Stimulated activated CD8-positive, alpha-beta memory T cell treated with anti-CD3 and anti-CD28 coated beads, Interleukin-15, amount 100 ng/mL, for 4 hours (primary cell): ENCODE data around the gene VMAC.

Experiments
- DNase-seq, 2 donors: peaks; one replicate each; pipeline ENCODE4 v3.0.0-alpha.2; 2020; ENCODE audit warnings: low read depth in 2 of 2

The VMAC gene

DNA sequence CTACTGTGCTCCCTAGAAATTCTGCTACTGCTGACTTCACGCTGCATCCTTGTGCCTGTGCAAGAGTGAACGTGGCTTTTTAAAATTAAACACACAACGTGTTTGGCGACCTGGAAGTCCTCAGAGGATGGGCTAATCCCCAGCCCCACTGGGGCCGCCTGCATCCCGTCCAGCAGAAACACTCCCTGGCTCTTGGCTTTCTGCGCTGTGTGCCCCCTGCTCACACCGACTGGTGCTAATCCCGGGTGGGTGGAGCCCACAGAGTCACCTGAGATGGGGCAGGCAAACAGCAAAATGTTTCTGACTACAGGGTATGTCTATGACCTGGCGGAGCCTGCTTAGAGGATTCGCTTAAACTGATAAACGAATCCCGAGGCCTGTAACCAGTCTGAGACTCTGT is 24.5 kb downstream of the VMAC start:
- DNase-seq: no peak

GRCh38 chr19:5929625-5930024 is 25.0 kb downstream of the VMAC start:
- no peak for DNase-seq

DNA sequence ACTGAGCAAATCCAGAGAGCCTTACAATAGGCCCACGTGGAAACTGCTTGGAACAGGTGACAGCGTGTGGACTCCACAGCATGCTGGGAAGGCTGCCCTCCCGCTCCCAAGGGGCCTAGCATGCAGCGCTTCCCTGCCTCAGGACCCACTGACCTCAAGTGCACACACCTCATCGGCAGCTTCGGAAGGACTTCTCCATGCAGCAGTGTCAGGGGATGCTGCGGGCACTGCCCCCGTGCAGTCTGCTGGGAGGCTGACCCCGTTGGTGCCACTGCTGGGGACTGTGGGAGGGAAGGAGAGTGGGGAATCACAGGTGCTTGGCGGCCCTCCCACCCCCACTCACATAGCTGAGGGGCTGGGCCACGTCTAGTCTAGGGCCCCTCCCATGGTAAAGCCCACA is 26.6 kb downstream of the VMAC start:
- DNase-seq: no peak

GRCh38 chr19:5932146-5932545 is 27.5 kb downstream of the VMAC start:
- DNase-seq: no peak

DNA sequence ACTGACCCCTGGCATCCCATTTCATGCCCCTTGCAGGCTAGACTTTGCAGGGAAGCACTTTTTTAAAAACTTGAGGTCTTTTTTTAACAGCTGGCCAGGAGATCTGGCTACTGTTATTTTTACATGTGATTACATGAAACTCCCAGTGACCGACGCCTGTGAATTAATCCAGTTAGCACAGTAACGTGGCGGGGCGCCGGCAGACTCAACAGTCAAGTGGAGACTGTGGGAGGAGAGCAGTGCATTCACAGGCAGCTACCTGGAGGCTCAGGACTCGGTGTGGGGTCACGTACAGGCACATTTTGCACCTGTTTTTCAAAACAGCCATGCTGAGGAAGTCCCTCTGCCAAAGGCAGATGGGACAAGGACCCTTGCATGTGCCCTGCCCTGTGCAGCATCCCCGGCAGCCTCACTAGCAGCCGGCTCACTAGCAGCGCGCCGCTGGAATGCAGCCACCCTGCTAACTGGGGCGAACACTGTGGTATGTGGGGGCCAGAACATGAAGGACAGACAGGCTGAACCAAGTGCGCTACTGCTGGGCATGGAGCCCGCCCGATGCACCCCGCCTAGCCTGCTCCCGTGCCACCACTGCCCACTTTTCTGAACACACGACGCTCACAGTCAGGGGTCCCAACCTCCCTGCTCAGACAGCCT is 28.1 kb downstream of the VMAC start:
- DNase-seq: no peak

DNA sequence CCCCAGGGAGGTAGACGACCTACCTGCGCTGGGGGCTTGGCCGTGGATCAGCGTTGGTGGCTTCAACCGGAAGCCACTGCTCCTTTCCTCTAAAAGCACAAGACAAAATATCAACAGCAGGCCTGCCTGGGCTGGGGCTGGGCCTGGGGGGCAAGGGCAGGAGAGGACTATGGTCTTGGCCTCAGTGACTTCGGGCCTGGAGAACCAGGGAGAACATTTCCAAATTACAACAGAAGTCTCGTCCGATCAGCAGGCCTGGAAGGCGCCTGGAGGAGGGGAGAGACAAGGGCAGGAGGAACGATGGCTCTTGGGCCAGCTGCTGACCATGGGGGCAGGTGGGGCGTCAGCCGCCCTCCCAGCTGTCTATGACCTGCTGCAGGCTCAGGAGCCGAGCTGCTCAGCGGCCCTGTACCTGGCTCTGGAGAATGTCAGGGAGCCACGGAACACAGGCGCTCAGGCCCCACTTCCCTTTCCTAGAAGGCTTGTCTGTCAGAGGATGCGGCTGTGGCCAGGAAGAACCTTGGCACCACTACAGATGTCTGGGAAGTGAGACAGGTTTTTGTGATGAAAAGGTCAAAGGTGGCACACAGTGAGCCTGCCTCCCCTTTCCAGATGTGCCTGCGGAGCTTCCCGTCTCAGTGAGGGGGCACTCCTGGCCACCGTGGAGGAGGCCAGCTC is 28.9 kb downstream of the VMAC start:
- no peak for DNase-seq

GRCh38 chr19:5934069-5934401 is 29.4 kb downstream of the VMAC start:
- DNase-seq: no peak

DNA sequence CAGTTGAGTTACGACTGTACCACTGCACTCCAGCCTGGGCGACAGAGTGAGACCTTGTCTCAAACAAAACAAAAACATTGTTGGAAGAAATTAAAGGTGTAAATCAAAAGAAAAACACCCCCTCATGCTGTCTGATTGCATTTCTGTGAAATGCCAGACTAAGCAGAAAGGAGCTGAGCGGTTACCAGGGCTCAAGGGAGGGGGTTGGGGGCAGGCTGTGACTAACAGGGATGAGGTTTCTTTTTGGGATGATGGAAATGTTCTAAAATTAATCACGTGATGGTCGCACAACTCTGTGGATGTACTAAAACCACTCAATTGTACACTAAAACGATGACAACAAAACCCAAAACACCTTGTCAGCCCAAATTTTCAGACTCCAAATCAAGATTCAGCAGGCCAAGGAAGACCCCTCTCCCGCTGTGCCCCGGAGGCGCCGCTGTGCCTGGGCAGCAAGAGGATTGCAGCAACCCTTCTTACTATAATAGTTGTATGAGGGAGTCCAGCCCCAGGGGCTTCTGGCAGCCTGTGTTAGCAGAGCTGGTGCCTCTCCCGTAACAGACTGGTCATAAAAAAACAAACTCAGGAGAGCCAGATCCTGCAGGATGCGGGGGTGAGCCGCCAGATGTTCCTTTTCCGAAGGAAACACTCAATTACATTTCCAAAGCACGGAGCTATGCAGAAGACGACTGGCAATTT is 30.3 kb downstream of the VMAC start:
- DNase-seq: no peak

- no peak for DNase-seq
These were observed 31.0 kb downstream of the VMAC start for GRCh38 chr19:5935473-5936291.

DNA sequence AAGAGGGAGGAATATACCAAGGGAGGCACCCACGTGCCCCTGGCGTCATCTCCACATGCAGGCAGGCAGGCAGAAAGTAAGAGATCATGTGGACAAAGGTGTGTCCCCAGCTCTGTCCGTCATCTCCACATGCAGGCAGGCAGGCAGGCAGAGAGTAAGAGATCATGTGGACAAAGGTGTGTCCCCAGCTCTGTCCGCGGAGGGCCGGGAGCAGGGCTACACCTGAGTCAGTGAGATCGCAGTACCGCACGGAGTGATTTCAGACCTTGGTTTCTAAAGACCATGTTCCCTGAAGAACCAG is 31.6 kb downstream of the VMAC start:
- DNase-seq: no peak

- no peak for DNase-seq
These were observed 32.9 kb downstream of the VMAC start for GRCh38 chr19:5937550-5937949.

DNA sequence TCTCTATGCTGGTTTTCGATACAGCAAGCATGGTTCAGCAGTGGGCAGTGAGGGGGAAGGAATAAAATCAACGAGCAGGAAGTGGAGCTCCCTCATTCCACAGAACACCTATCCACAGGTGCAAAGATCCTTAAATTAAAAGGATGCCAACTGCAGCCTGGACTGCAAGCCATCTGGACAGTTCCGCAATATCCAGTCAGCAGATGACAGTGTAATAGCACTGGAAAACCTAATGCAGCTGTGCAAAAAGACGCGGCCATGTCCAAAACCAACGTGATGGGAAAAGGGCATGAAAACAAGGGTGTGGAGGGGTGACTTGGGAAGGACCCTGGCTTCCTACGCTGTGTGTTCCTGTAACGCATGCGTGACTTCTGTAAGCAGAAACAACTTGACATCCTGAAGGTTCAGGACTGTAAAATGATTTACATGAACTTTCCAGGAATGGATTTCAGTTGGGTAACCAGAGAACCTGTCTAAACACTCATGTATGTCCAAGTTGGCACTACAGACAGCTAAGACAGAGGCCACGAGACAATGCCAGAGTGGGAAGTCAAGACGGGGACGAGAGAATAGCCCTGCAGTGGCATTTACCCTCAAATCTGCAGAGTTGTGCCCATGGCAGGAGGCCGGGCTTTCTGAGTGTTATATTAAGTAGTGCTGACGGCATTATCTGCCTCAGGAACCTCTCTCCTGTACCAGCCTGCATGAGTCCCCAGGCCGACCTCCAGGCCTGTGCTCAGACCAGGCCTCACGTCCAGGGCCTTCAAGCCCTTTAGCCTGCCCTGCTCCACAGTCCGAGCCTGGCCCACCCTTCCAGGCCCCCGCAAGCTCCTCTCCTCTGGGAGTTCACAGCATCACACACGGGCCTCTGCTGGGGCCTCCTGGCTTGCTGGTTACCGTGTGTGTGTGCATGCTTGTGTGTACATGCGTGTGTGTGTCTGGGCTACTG is 35.9 kb downstream of the VMAC start:
- no peak for DNase-seq

DNA sequence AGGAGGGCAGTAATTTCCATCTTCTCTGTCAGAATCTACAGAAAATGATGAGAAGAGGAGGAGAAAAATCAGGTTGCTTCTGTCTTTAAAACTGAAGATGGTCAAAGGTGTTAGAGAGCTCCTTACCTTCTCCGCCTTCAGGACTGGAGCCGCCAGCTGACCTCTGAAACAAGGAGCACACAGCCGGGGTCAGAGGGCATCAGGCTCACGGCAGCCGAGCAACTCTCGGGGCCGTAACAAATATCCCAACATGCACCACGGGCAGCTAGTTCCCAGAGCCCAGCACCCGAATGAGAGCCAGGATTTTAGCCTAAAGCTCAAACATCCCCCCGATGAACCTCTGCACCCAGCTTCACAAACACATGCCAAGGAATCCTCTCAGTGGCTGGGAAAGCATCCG is 37.0 kb downstream of the VMAC start:
- DNase-seq: no peak

DNA sequence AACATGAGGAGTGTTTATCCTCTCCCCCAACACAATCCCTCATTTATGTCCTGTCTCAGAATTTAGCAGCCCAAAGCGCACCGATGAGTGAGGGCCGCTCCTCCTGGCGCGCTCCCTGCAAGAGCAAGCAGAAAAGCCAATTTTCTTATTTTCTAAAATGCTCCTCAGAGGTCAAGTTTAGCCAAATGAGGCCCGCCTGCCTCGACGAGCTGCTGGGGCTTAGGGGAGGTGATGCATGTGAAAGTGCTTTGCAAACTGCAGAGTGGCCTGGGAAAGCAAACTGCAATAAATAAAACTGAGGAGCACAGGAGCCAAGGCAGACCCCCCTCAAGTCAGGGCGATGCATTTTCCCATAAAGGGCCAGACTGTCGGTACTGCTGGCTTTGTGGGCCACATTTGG is 38.4 kb downstream of the VMAC start:
- no peak for DNase-seq

GRCh38 chr19:5943623-5944022 is 39.0 kb downstream of the VMAC start:
- DNase-seq: no peak

DNA sequence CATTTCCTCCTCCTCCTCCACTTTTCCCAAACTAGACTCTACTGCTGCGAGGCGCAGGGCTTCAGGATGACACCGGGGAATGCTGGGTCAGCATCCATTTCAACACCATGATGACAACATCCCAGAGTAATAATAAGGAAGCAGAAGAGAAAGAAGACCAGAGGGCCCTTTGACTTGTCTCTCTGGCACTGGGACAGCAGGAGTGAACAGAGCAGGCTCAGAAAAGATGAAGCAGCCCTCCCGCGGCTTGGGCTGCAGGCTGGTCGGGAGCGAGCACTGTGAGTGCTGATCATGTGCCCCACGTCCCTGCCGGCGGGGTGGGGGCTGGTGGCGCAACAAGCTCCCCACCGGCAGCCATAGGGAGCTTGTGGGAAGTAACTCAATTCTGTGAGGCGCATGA is 42.8 kb downstream of the VMAC start:
- no peak for DNase-seq

DNA sequence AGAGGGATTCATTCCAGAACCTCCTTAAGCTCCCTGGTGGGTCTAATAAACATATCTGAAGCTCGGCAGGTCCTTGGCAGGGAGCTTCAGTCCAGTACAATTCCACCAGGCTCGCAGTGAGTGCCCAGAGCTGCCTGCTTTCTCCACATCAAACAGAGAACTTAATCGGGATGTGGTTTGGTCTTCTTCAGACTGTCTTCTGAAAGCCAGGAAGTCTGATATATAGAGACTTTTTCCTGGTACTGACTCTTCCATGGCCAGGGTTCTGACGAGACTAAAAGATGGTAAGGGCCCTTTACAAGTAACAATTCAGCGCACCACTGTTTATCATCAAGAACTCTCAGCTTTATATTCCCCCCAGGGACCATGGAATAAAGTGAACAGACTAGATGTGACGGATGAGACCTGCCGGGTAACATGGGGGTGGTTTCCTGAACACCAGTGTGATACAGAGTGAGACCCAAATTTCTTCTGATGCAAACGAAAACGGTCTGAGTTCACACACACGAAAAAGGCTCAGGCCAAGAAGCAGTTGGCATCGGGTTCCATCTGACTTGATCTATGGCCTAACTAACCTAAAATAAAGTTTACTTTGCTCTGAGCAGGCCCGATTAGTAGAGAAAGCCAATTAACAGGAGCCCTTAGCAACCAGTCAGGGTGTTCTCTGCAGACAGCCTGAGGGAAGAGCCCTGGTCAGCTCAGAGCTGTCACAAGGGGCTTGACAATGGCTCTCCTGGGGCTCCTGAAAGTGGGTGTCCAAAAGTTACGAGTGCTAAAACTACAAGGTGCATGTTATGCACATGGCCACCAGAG is 44.3 kb downstream of the VMAC start:
- DNase-seq: no peak

DNA sequence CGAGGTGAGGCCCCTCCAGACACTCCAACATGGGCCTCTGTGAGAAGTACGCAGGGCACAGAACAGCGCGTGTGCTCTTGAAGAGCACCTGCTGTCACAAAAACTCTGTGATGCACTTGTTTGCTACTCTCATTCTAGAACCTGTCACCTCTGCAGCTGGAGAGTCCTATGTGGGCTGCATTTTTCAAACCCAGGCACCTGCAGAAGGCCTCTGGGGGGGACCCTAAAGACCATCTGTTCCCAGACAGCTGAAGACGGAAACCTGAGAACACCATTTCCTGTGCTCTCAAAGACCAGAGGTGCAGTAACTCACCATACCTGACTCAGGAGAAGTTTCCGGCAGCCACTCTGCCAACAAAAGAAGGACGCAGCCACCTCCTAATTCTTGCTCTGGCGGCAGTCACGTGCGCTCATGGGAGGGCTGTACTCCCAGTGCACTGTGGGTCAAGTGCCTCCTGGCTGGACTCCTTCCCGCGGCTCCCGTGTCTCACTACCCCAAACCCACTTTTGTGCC is 45.2 kb downstream of the VMAC start:
- DNase-seq: no peak

GRCh38 chr19:5950741-5951140 is 46.1 kb downstream of the VMAC start:
- no peak for DNase-seq

DNA sequence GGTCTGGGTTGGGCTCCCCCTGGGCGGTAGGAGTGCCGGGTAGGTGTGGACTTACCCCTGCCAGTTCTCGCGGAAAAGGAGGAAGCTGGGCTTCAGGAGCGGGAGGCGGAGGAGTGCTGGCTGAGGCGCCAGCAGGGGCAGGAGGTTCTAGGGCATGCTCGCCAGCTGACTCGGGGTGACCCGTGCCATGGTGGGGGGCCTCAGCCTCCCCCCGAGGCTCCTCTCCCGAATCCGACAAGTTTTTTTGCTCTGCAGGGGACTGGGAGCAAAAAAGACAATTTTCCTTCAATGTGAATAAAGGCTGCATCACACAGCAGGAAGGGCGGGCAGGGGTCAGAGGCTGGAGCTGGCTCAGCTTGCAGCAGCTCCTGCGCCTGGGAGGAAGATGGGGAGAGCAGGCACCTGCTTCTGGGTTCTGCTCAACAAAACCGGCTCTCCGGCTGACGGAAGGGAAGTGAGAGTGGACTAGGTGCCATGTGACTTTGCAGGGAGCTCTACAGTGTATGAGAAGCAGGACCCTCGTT is 46.7 kb downstream of the VMAC start:
- no peak for DNase-seq
